Astrocyte (in vitro differentiated cells and primary cell): ENCODE results near the gene RUVBL1.

ENCODE experiments used
- CTCF ChIP-seq: IDR thresholded peaks from 2 replicates; pipeline ENCODE4 v1.5.1; 2011; ENCODE audit warnings: low read depth, mild to moderate bottlenecking, inconsistent platforms, low read length, moderate library complexity; ENCODE audit not compliant: insufficient read depth
- EZH2 ChIP-seq: IDR thresholded peaks from 2 replicates; pipeline ENCODE4 v1.6.1; 2012; ENCODE audit warnings: mild to moderate bottlenecking, low read length, inconsistent platforms; ENCODE audit not compliant: insufficient read depth

- no peak for TF ChIP-seq EZH2
- peak; percentile 86 for TF ChIP-seq CTCF
Measured at GRCh38 chr3:128133273-128133883, 9.8 kb upstream of the RUVBL1 start.
